GM18505 (cell line): ENCODE measurements around the gene REX1BD.

Experiments used
- ATAC-seq: cut with Tn5 transposase; IDR thresholded peaks from one replicate; pipeline ENCODE4 v1.9.1; 2021; ENCODE audit not compliant: unreplicated experiment
- POLR2A ChIP-seq: IDR thresholded peaks from 4 replicates; pipeline ENCODE4 v1.6.1; 2011; ENCODE audit warnings: borderline replicate concordance; ENCODE audit not compliant: insufficient read depth, insufficient read length; ENCODE audit errors: extremely low read depth

REX1BD gene

GRCh38 chr19:18562086-18562485, 26.5 kb upstream of the REX1BD start:
- TF ChIP-seq POLR2A, result no peak
- no peak for ATAC-seq

DNA sequence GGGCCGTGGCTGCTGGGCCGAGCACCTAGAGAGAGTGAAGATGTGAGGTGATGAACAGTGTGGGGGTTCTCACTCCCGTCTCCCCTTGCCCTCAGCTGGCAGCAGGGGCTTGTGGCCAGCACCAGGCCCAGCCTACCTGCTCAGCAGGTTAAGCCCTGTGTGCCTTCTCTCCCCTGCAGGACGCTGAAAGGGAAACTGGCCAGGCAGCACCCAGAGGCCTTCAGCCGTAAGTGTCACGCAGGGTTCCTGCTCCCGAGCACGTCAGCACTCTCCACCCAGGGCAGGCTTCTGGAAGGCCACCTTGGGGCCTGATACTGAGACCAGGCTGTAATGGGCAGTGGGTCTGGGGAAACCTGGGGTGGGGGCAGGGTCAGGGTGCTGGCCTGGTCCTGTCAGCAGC, 21.6 kb upstream of the REX1BD start:
- no peak for TF ChIP-seq POLR2A
- ATAC-seq, result no peak

DNA sequence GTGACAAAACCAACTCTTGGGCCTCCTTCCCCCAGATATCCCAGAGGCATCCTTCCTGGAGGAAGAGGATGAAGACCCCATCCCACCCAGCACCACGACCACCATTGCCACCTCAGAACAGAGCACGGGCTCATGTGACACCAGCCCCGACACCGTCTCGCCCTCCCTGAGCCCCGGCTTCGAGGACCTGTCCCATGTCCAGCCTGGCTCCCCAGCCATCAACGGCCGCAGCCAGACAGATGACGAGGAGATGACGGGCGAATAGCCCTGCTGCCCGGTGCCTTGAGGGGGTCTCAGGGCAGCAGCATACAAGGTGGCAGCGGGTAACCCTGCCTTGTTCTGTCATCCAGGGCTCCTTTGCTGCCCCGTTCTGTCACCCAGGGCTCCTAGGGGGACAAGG, 20.2 kb upstream of the REX1BD start:
- ATAC-seq, result no peak
- no peak for TF ChIP-seq POLR2A

- TF ChIP-seq POLR2A, result peak; percentile 97
Observed at GRCh38 chr19:18571564-18572344, 16.8 kb upstream of the REX1BD start, which contains the start of gene UBA52. Gene UBA52, plus strand, starts transcription at chr19:18571857. Its CDS starts 1,444 bp downstream, at chr19:18573301.

DNA sequence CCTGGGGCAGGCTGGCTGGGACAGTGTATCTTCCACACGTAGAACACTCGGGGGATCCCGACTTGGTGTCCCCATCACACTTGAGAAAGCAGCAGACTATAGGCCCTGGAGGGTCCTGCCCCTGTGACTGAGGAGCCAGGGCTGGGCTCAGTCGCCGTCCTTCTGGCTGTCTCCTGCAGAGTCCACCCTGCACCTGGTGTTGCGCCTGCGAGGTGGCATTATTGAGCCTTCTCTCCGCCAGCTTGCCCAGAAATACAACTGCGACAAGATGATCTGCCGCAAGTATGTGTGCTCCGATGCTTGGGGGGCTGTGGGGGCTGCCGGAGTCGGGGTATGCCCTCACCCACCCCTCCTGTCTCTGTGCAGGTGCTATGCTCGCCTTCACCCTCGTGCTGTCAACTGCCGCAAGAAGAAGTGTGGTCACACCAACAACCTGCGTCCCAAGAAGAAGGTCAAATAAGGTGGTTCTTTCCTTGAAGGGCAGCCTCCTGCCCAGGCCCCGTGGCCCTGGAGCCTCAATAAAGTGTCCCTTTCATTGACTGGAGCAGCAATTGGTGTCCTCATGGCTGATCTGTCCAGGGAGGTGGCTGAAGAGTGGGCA, 13.8 kb upstream of the REX1BD start:
- no peak for ATAC-seq
- no peak for TF ChIP-seq POLR2A

More at GRCh38 chr19:18571564-18572344, 16.8 kb upstream of the REX1BD start, which contains the start of gene UBA52:
- ATAC-seq, result peak; percentile 89

- ATAC-seq, result no peak
- no peak for TF ChIP-seq POLR2A
Observed at GRCh38 chr19:18576383-18576782, 12.2 kb upstream of the REX1BD start.

DNA sequence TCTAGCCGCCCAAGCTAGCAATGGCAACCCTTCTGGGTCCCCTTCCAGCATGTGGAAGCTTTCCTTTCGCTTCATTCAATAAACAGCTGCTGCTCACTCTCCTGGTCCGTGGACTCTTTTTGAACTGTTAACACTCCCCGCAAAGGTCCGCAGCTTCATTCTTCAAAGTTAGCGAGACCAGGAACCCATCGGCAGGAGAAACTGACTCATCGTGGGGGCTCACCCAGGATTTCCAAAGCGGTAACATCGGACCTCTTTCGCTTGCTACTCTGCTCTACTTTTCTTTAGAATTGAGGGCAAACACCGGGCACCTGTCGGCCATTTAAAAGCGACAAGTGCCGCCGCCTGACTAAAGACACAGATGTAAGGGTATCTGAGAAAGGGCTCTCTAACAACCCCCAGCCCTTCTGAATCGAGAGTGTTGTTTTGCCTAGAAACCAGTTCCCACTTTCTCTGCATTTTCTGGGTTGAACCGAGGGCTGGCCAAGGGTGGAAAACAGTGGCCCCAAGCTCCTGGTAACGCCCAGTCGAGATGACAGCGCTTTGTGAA, 11.2 kb upstream of the REX1BD start:
- ATAC-seq, result no peak
- no peak for TF ChIP-seq POLR2A

- no peak for ATAC-seq
- no peak for TF ChIP-seq POLR2A
Observed at GRCh38 chr19:18580311-18580710, 8.3 kb upstream of the REX1BD start.

- ATAC-seq, result no peak
- no peak for TF ChIP-seq POLR2A
Observed at GRCh38 chr19:18586306-18586705, 2.3 kb upstream of the REX1BD start.

DNA sequence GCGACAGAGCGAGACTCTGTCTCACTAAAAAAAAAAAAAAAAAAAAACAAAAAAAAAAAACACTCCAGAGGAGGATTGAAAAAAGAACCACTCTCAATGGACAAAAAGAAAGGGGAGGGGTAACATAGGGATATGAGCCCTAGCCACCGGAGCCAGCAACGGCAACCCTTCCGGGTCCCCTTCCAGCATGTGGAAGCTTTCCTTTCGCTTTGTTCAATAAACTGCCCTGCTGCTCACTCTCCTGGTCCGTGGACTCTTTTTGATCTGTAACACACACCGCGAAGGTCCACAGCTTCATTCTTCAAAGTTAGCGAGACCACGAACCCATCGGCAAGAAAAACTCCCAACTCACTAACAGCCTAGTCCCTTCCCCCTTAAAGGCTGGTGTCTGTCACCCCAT, 1.0 kb upstream of the REX1BD start:
- no peak for TF ChIP-seq POLR2A
- no peak for ATAC-seq

DNA sequence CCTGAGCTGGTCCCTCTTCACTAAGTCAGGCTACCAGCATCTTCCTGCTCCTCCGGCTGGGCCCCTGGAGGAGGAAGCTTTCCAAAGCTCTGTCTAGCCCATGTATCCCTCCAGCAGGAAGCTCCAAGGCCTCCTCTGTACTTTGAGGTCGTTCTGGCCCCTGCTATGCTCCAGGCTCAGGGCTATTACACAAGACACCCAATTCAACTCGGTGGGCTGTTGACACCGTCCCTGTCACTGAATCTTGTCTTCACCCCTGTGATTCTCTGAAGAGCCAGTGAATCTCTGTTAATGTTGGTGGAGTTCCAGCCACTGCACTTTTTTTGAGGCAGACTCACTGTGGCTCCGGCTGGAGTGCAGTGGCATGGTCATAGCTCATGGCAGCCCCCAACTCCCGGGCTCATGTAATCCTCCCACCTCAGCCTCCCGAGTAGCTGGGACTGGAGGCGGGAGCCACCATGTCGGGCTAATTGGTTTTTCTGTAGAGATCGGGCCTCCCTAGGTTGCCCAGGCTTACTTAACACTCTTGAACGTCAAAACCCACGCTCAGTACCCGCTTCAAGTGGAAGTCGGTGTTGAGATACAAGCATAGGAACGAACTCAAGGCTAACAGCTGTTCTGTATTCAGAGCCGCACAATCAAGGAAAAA, 512 bp upstream of the REX1BD start:
- no peak for TF ChIP-seq POLR2A
- ATAC-seq, result peak; percentile 1

DNA sequence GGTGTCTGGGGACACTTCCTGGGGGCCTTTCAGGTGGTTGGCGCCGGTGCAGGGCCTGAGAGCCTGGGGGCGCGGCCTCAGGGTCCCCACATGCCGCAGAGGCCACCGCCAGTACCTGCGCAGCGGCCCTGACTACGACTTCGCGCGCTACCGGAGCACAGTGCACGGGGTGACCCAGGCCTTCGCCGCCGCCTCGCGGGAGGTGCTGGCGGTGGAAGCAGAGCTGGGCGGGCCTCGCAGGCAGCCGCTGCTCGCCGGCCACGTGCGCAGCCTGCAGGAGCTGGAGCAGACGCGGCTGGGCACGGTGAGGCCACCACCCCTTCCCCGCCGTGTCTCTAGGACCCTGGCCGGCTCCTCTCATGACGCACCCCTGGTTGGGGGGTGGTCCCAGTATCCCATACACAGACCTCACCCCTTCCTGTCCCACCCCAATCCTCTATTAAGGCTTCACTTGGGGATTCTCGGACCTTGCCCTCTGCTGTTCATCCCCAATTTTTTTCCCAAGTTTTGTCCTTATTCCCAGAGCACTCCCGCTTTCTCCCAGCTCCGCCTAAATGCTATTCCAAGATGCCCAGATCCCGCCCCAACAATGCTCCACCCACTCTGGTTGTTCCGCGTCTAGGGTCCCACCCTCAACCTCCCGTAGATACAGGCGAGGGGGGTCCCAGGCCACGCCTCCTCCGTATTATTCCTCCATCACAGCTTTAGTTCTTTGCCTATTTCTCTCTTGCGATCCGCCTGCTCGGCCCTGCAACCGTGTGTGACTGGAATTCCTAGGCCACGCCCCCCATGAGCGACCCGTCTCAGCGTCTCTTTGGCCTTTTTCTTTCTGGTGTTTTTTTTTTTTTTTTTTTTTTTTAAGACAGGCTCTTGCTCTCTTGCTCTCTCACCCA, 1.0 kb downstream of the REX1BD start:
- no peak for TF ChIP-seq POLR2A
- ATAC-seq, result peak; percentile 40
